Measurements from ENCODE around the gene AMBP. TPM values are rescaled to one million over a fixed set of nuclear protein-coding genes. Genes with fewer than 3 reads are reported as not detected.
"Not testable (repeated sequence)": the region's sequence is repeated elsewhere in the genome, so short reads cannot be mapped to it uniquely, and the experiment has no call there.

The AMBP gene
- total and polyA plus RNA-seq, 4 donors = 3,440 to 6,678 (median 4,863) TPM

- H3K9me3 ChIP-seq (ENCODE audit: control insufficient read depth in 4 of 4, low read length in 3 of 4); DNase-seq (ENCODE audit: low spot score); H3K4me3 ChIP-seq (ENCODE audit: low read depth in 1 of 3, low read length in 3 of 3); H3K9ac ChIP-seq (ENCODE audit: low read depth in 1 of 2, low read length in 2 of 2); H3K36me3 ChIP-seq (ENCODE audit: control insufficient read depth in 4 of 4, insufficient read depth in 3 of 4, low read depth in 1 of 4, low read length in 3 of 4); H3K27me3 ChIP-seq (ENCODE audit: control insufficient read depth in 4 of 4, insufficient read depth in 4 of 4, low read length in 3 of 4): not testable (repeated sequence)
- Histone ChIP-seq H3K4me1 (ENCODE audit: control insufficient read depth in 4 of 4, insufficient read depth in 4 of 4, low read length in 3 of 4) (peaks cover 4 to 53% (median 44%) of the 10 kb centered on the region in 4 donors), H3K27ac (ENCODE audit: low read depth in 1 of 2, low read length in 2 of 2) (peak overlapping the region; percentile 67 to 87)
- peak in 1 of 2 donors; percentile 27 for TF ChIP-seq RAD21 (IDR thresholded peaks at IDR 0.05)
- WGBS = 41% methylated on average over 13 of the region's 13 CpGs
Measured at GRCh38 chr9:114082763-114083412, 4.8 kb upstream of the AMBP start.

GRCh38 chr9:114082017-114082762, 4.1 kb upstream of the AMBP start:
- Histone ChIP-seq H3K4me3 (ENCODE audit: low read depth in 1 of 3, low read length in 3 of 3) (peak overlapping the region in 2 of 3 donors; percentile 23 to 34), H3K9me3 (ENCODE audit: control insufficient read depth in 4 of 4, low read length in 3 of 4) (no peaks in the 10 kb centered on the region), H3K36me3 (ENCODE audit: control insufficient read depth in 4 of 4, insufficient read depth in 3 of 4, low read depth in 1 of 4, low read length in 3 of 4) (no peaks in the 10 kb centered on the region), H3K27ac (ENCODE audit: low read depth in 1 of 2, low read length in 2 of 2) (peak overlapping the region; percentile 67 to 87), H3K4me1 (ENCODE audit: control insufficient read depth in 4 of 4, insufficient read depth in 4 of 4, low read length in 3 of 4) (peaks cover 4 to 53% (median 44%) of the 10 kb centered on the region in 4 donors), H3K27me3 (ENCODE audit: control insufficient read depth in 4 of 4, insufficient read depth in 4 of 4, low read length in 3 of 4) (no peaks in the 10 kb centered on the region), H3K9ac (ENCODE audit: low read depth in 1 of 2, low read length in 2 of 2) (no peak overlapping the region)
- TF ChIP-seq EGR1 (IDR thresholded peaks at IDR 0.05; ENCODE audit: low read depth in 2 of 2) = no peak
- peak; percentile 88 for TF ChIP-seq MAX (IDR thresholded peaks at IDR 0.05)
- no peak for TF ChIP-seq TAF1 (conservative IDR thresholded peaks at IDR 0.05)
- TF ChIP-seq RAD21 (IDR thresholded peaks at IDR 0.05) = peak; percentile 95 to 97
- peak; percentile 82 to 83 for TF ChIP-seq HNF4A (conservative IDR thresholded peaks at IDR 0.05)
- peak; percentile 66 for TF ChIP-seq HNF4G (IDR thresholded peaks at IDR 0.05)
- peak; percentile 86 to 89 for TF ChIP-seq RXRA (IDR thresholded peaks at IDR 0.05)
- TF ChIP-seq YY1 (IDR thresholded peaks at IDR 0.05) = peak; percentile 93
- peak; percentile 60 to 76 for TF ChIP-seq JUND (IDR thresholded peaks at IDR 0.05)
- no peak for TF ChIP-seq FOXA1 (IDR thresholded peaks at IDR 0.05)
- no peak for TF ChIP-seq NR2F2 (IDR thresholded peaks at IDR 0.05)
- TF ChIP-seq GABPA (IDR thresholded peaks at IDR 0.05 in 1 of 2, conservative IDR thresholded peaks at IDR 0.05 in 1 of 2) = no peak
- no peak for TF ChIP-seq FOXA2 (IDR thresholded peaks at IDR 0.05)
- TF ChIP-seq ATF3 (IDR thresholded peaks at IDR 0.05) = peak; percentile 37
- peak; percentile 73 for TF ChIP-seq SP1 (IDR thresholded peaks at IDR 0.05)
- TF ChIP-seq REST (IDR thresholded peaks at IDR 0.05) = peak; percentile 46
- TF ChIP-seq CTCF (IDR thresholded peaks at IDR 0.05; ENCODE audit: low read depth, low read length, missing input control) = peak; percentile 94
- TF ChIP-seq ZBTB33 (IDR thresholded peaks at IDR 0.05) = no peak
- DNase-seq (ENCODE audit: low spot score) = peak; percentile 88
- WGBS = 23% methylated on average over 10 of the region's 10 CpGs
